ENCODE data around the gene PPFIA1. TPM values are rescaled to one million over a fixed set of nuclear protein-coding genes. Genes with fewer than 3 reads are reported as not detected.
A peak's percentile ranks its signal among the peaks of the same experiment; 100 is the strongest.

PPFIA1 gene
- total and polyA plus RNA-seq, 2 of the 13 experiments (the other 11 are each of a cell fraction or from before 2014, with no cell fraction given), result 29.9 to 45.2 TPM

DNA sequence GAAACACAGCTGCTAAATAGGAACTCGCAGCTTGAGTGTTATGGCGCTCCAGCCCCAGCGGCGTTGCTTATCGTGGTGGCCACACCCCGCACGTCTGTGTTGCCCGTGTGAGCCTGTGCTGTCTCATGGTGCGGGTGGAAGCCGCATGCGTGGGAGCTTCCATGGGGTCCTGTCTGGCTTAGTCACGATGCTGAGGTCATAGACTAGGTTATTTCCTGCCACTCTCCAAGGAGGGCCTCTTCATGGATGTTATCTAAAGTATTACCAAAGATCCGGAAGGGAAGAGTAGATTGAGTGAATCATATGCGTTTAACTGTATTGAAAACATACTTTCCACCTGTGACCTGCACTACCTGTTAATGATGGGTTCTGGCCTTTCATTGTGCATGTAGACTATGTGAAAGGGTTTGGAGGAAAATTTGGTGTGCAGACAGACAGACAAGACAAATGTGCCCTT, 149.5 kb downstream of the PPFIA1 start (continued):
- TF ChIP-seq, protein P1, sequence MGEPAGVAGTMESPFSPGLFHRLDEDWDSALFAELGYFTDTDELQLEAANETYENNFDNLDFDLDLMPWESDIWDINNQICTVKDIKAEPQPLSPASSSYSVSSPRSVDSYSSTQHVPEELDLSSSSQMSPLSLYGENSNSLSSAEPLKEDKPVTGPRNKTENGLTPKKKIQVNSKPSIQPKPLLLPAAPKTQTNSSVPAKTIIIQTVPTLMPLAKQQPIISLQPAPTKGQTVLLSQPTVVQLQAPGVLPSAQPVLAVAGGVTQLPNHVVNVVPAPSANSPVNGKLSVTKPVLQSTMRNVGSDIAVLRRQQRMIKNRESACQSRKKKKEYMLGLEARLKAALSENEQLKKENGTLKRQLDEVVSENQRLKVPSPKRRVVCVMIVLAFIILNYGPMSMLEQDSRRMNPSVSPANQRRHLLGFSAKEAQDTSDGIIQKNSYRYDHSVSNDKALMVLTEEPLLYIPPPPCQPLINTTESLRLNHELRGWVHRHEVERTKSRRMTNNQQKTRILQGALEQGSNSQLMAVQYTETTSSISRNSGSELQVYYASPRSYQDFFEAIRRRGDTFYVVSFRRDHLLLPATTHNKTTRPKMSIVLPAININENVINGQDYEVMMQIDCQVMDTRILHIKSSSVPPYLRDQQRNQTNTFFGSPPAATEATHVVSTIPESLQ (CRISPR knock-in tag; conservative IDR thresholded peaks at IDR 0.05), result no peak
- TF ChIP-seq, protein P2, sequence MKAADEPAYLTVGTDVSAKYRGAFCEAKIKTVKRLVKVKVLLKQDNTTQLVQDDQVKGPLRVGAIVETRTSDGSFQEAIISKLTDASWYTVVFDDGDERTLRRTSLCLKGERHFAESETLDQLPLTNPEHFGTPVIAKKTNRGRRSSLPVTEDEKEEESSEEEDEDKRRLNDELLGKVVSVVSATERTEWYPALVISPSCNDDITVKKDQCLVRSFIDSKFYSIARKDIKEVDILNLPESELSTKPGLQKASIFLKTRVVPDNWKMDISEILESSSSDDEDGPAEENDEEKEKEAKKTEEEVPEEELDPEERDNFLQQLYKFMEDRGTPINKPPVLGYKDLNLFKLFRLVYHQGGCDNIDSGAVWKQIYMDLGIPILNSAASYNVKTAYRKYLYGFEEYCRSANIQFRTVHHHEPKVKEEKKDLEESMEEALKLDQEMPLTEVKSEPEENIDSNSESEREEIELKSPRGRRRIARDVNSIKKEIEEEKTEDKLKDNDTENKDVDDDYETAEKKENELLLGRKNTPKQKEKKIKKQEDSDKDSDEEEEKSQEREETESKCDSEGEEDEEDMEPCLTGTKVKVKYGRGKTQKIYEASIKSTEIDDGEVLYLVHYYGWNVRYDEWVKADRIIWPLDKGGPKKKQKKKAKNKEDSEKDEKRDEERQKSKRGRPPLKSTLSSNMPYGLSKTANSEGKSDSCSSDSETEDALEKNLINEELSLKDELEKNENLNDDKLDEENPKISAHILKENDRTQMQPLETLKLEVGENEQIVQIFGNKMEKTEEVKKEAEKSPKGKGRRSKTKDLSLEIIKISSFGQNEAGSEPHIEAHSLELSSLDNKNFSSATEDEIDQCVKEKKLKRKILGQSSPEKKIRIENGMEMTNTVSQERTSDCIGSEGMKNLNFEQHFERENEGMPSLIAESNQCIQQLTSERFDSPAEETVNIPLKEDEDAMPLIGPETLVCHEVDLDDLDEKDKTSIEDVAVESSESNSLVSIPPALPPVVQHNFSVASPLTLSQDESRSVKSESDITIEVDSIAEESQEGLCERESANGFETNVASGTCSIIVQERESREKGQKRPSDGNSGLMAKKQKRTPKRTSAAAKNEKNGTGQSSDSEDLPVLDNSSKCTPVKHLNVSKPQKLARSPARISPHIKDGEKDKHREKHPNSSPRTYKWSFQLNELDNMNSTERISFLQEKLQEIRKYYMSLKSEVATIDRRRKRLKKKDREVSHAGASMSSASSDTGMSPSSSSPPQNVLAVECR (CRISPR knock-in tag; IDR thresholded peaks at IDR 0.05; ENCODE audit: borderline replicate concordance), result no peak
- TF ChIP-seq KLF13 (CRISPR knock-in tag; IDR thresholded peaks at IDR 0.05) (no peak), ZC3H4 (CRISPR knock-in tag; IDR thresholded peaks at IDR 0.05; ENCODE audit: borderline replicate concordance) (no peak)

DNA sequence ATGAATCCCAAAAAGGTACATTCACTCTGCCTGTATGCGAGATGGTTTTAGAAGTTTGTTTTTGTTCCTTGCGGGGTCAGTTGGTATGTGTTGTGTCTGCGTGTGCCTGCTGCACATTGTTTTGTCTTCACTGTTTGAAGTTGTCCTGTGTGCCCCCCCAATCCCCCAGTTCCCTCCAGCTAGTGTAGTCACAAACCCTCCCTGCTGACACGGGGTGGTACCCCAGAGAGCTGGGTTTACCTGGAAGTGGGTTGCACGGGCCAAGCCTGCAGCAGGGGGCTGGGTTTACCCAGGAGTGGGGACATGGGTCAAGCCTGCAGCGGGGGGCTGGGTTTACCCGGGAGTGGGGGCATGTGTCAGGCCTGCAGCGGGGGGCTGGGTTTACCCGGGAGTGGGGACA, 150.0 kb downstream of the PPFIA1 start:
- H3K79me2 ChIP-seq (ENCODE audit: insufficient read depth, low read length), result no peaks in the 10 kb centered on the region
- BruUV-seq (replicated peaks), result no TSS peak
- intact Hi-C loops (cut with micrococcal nuclease; ENCODE audit: unreplicated experiment), result no loop called here
- no peak for DNase-seq (ENCODE audit: low spot score)
- no peaks in the 10 kb centered on the region for H3K27me3 ChIP-seq (ENCODE audit: control insufficient read depth in 1 of 2, insufficient read depth in 2 of 2, low read length in 2 of 2)
- no peak overlapping the region for H2AFZ ChIP-seq (ENCODE audit: low read length)
- H3K4me3 ChIP-seq (replicated peaks in 1 of 3; ENCODE audit: insufficient read depth in 1 of 3, low read depth in 2 of 3, low read length in 3 of 3), result no peak overlapping the region
- TF ChIP-seq U2AF2 (IDR thresholded peaks at IDR 0.05; ENCODE audit: low read depth, low read length) (no peak), AGO2 (optimal IDR thresholded peaks at IDR 0.05; ENCODE audit: low read depth, low read length) (peak; percentile 16)
- ChIA-PET POLR2A (no interaction called here), CTCF (ENCODE audit: low intra/inter-chr PET ratio, low total read pairs) (no interaction called here)
- H3K36me3 ChIP-seq (replicated peaks in 1 of 2; ENCODE audit: control insufficient read depth in 1 of 2, insufficient read depth in 2 of 2, low read length in 2 of 2), result peaks cover 48 to 87% of the 10 kb centered on the region in 2 experiments
- no peaks in the 10 kb centered on the region for H3K4me1 ChIP-seq (ENCODE audit: insufficient read depth, low read length)
- ATAC-seq, result no peak
- in situ Hi-C loops (cut with HindIII; ENCODE audit: extremely low pct_ligation_motif_present, low pct_unique_long_range_greater_than_20kb), result no loop called here
- FAIRE-seq, result no peak
- no peak overlapping the region for H3K27ac ChIP-seq (ENCODE audit: extremely low read length, insufficient read depth, low read length)
- H3K9me3 ChIP-seq (ENCODE audit: low read length), result no peaks in the 10 kb centered on the region
- no peak overlapping the region for H3K9ac ChIP-seq (ENCODE audit: insufficient read depth, low read depth, low read length)
- no peaks in the 10 kb centered on the region for H4K20me1 ChIP-seq (ENCODE audit: insufficient read depth, low read length)
- 99% methylated on average over 7 of the region's 9 CpGs for WGBS (ENCODE audit: low lambda C conversion rate)
- no peak overlapping the region for H3K4me2 ChIP-seq (ENCODE audit: low read depth, low read length)

Measured in HepG2 (cell line).